H54 (cell line): ENCODE measurements around the gene NAA16.

Experiments used
- DNase-seq: peaks from one replicate; pipeline ENCODE4 v3.0.0; 2011; ENCODE audit warnings: low spot score, mixed read lengths; ENCODE audit not compliant: insufficient read length
- FAIRE-seq: peaks from 3 replicates; lab custom pipeline; 2011; peaks lifted over from hg19 to GRCh38; lab: Jason Lieb, UNC
- POLR2A ChIP-seq: IDR thresholded peaks from 2 replicates; pipeline ENCODE4 v1.6.1; 2011; ENCODE audit warnings: low read depth, mild to moderate bottlenecking, low read length

Gene NAA16

GRCh38 chr13:41356786-41357185 lies 45.7 kb downstream of the NAA16 start:
- TF ChIP-seq POLR2A = no peak
- FAIRE-seq (no peak), DNase-seq (no peak)

- FAIRE-seq = no peak
- TF ChIP-seq POLR2A = no peak
- DNase-seq = no peak
Measured at GRCh38 chr13:41361491-41361890, 50.4 kb downstream of the NAA16 start.

- no peak for TF ChIP-seq POLR2A
- DNase-seq = no peak
- no peak for FAIRE-seq
Measured at GRCh38 chr13:41364043-41364442, 53.0 kb downstream of the NAA16 start.

- TF ChIP-seq POLR2A = no peak
- FAIRE-seq = no peak
- DNase-seq = no peak
Measured at GRCh38 chr13:41365631-41366030, 54.6 kb downstream of the NAA16 start.

- FAIRE-seq (no peak), DNase-seq (no peak)
- no peak for TF ChIP-seq POLR2A
Measured at GRCh38 chr13:41370736-41371135, 59.7 kb downstream of the NAA16 start.

GRCh38 chr13:41377446-41377845 lies 66.4 kb downstream of the NAA16 start:
- DNase-seq (no peak), FAIRE-seq (no peak)
- no peak for TF ChIP-seq POLR2A

- DNase-seq = no peak
- no peak for FAIRE-seq
- no peak for TF ChIP-seq POLR2A
Measured at GRCh38 chr13:41382431-41382830, 71.4 kb downstream of the NAA16 start.

- TF ChIP-seq POLR2A = no peak
- no peak for DNase-seq
- FAIRE-seq = no peak
Measured at GRCh38 chr13:41383386-41383785, 72.3 kb downstream of the NAA16 start.

GRCh38 chr13:41384749-41385503 lies 73.9 kb downstream of the NAA16 start:
- TF ChIP-seq POLR2A = no peak
- DNase-seq = no peak
- FAIRE-seq = no peak

- no peak for TF ChIP-seq POLR2A
- no peak for FAIRE-seq
- no peak for DNase-seq
Measured at GRCh38 chr13:41386211-41386610, 75.1 kb downstream of the NAA16 start.

- no peak for FAIRE-seq
- no peak for DNase-seq
- no peak for TF ChIP-seq POLR2A
Measured at GRCh38 chr13:41387576-41387975, 76.5 kb downstream of the NAA16 start.

GRCh38 chr13:41388143-41388881 lies 77.2 kb downstream of the NAA16 start:
- no peak for DNase-seq
- no peak for TF ChIP-seq POLR2A
- no peak for FAIRE-seq

- no peak for TF ChIP-seq POLR2A
- DNase-seq (no peak), FAIRE-seq (no peak)
Measured at GRCh38 chr13:41389580-41389979, 78.5 kb downstream of the NAA16 start.

GRCh38 chr13:41394166-41394565 lies 83.1 kb downstream of the NAA16 start:
- FAIRE-seq (no peak), DNase-seq (no peak)
- TF ChIP-seq POLR2A = no peak
